Neural cell (in vitro differentiated cells): Measurements from ENCODE around the gene CBLN2. TPM values are rescaled to one million over a fixed set of nuclear protein-coding genes. Genes with fewer than 3 reads are reported as not detected.

Experiments used
- H2AFZ ChIP-seq: fragments of 200-600, 300-800 bp; sonication (generic), shearing (Covaris generic); 2 replicates; pipeline ENCODE4 v1.6.0; 2014; ENCODE audit warnings: low read depth, mild to moderate bottlenecking, antibody characterized with exemption, low read length, moderate library complexity
- H3F3A ChIP-seq: fragments of 200-600 bp; shearing (Covaris generic); 2 replicates; pipeline ENCODE4 v1.6.1; 2016; ENCODE audit warnings: mild to moderate bottlenecking, moderate library complexity, mixed read lengths, antibody characterized with exemption, low read length; ENCODE audit not compliant: insufficient read depth, poor library complexity, severe bottlenecking
- H3K27ac ChIP-seq: fragments of 200-600, 300-800 bp; sonication (generic), shearing (Covaris generic); 2 replicates; pipeline ENCODE4 v1.5.1; 2014; ENCODE audit warnings: mild to moderate bottlenecking, low read length, moderate library complexity
- H3K27me3 ChIP-seq: fragments of 300-800, 200-600 bp; sonication (generic), shearing (Covaris generic); 2 replicates; pipeline ENCODE4 v1.6.0; 2014; ENCODE audit warnings: mild to moderate bottlenecking, low read depth, low read length, moderate library complexity; ENCODE audit not compliant: insufficient read depth
- H3K36me3 ChIP-seq: fragments of 300-800, 200-600 bp; sonication (generic), shearing (Covaris generic); 2 replicates; pipeline ENCODE4 v1.5.1; 2014; ENCODE audit warnings: mild to moderate bottlenecking, antibody characterized with exemption, low read length, moderate library complexity; ENCODE audit not compliant: insufficient read depth
- H3K4me2 ChIP-seq: fragments of 300-800, 200-600 bp; sonication (generic), shearing (Covaris generic); 2 replicates; pipeline ENCODE4 v1.6.0; 2014; ENCODE audit warnings: mild to moderate bottlenecking, low read length
- H3K4me3 ChIP-seq: fragments of 300-800, 200-600 bp; sonication (generic), shearing (Covaris generic); 2 replicates; pipeline ENCODE4 v1.5.1; 2014; ENCODE audit warnings: mild to moderate bottlenecking, low read length, moderate library complexity
- H3K79me2 ChIP-seq: fragments of 200-600 bp; shearing (Covaris generic); replicated peaks from 2 replicates; pipeline ENCODE4 v1.6.0; 2014; ENCODE audit warnings: mild to moderate bottlenecking, low read length, moderate library complexity; ENCODE audit not compliant: insufficient read depth
- H3K9ac ChIP-seq: fragments of 300-800, 200-600 bp; sonication (generic), shearing (Covaris generic); 2 replicates; pipeline ENCODE4 v1.6.1; 2016; ENCODE audit warnings: mild to moderate bottlenecking, low read length, mixed read lengths
- H3K9me2 ChIP-seq: fragments of 200-600 bp; shearing (Covaris generic); 2 replicates; pipeline ENCODE4 v1.6.1; 2016; ENCODE audit warnings: mild to moderate bottlenecking, low read length, mixed read lengths; ENCODE audit not compliant: insufficient read depth
- H3K9me3 ChIP-seq: fragments of 200-600, 300-800 bp; sonication (generic), shearing (Covaris generic); 2 replicates; pipeline ENCODE4 v1.6.1; 2016; ENCODE audit warnings: mild to moderate bottlenecking, mixed run types, low read length, moderate library complexity, mixed read lengths
- H4K20me1 ChIP-seq: fragments of 200-600 bp; shearing (Covaris generic); 2 replicates; pipeline ENCODE4 v1.6.1; 2016; ENCODE audit warnings: mild to moderate bottlenecking, mixed run types; ENCODE audit not compliant: insufficient read depth
- EP300 ChIP-seq: fragments of 450-650 bp; conservative IDR thresholded peaks from 2 replicates; pipeline ENCODE4 v1.6.1; 2014; ENCODE audit warnings: antibody characterized with exemption, mild to moderate bottlenecking, moderate library complexity; ENCODE audit not compliant: poor library complexity, severe bottlenecking
- EZH2 ChIP-seq: fragments of 200-600, 300-800 bp; shearing (Covaris generic), sonication (generic); IDR thresholded peaks from 2 replicates; pipeline ENCODE4 v1.6.1; 2014; ENCODE audit warnings: antibody characterized with exemption, low read length, borderline replicate concordance, mild to moderate bottlenecking; ENCODE audit not compliant: insufficient read depth, poor library complexity, severe bottlenecking
- MXI1 ChIP-seq: fragments of 450-650 bp; conservative IDR thresholded peaks from 2 replicates; pipeline ENCODE4 v1.6.1; 2014; ENCODE audit warnings: antibody characterized with exemption, mild to moderate bottlenecking; ENCODE audit not compliant: poor library complexity, severe bottlenecking
- POLR2AphosphoS5 ChIP-seq: IDR thresholded peaks from 2 replicates; pipeline ENCODE4 v1.6.1; 2012
- RAD21 ChIP-seq: fragments of 450-650 bp; conservative IDR thresholded peaks from 2 replicates; pipeline ENCODE4 v1.6.1; 2014; ENCODE audit warnings: antibody characterized with exemption, mild to moderate bottlenecking, moderate library complexity
- SMC3 ChIP-seq: fragments of 450-650 bp; conservative IDR thresholded peaks from 2 replicates; pipeline ENCODE4 v1.6.1; 2014; ENCODE audit warnings: antibody characterized with exemption, mild to moderate bottlenecking, moderate library complexity; ENCODE audit not compliant: poor library complexity
- TAF1 ChIP-seq: IDR thresholded peaks from 2 replicates; pipeline ENCODE4 v1.6.1; 2012; ENCODE audit warnings: low read depth
- polyA plus RNA-seq: library from polyadenylated mRNA; depleted of rRNA; stranded (reverse); fragments of >200 nt; gene quantifications from 2 replicates; pipeline ENCODE4 v1.2.3, GENCODE V29; 2014
- TF ChIP-seq, protein P1 (sequence below): fragments of 450-650 bp; IDR thresholded peaks from 2 replicates; pipeline ENCODE4 v1.5.1; 2014; ENCODE audit warnings: antibody characterized with exemption, mild to moderate bottlenecking, moderate library complexity; ENCODE audit not compliant: poor library complexity, severe bottlenecking
- TF ChIP-seq, protein P2 (sequence below): IDR thresholded peaks from 2 replicates; pipeline ENCODE4 v1.6.1; 2012; ENCODE audit warnings: borderline replicate concordance

Gene CBLN2
- polyA plus RNA-seq, 1 donor from 2014 or later = 40.1 TPM

DNA sequence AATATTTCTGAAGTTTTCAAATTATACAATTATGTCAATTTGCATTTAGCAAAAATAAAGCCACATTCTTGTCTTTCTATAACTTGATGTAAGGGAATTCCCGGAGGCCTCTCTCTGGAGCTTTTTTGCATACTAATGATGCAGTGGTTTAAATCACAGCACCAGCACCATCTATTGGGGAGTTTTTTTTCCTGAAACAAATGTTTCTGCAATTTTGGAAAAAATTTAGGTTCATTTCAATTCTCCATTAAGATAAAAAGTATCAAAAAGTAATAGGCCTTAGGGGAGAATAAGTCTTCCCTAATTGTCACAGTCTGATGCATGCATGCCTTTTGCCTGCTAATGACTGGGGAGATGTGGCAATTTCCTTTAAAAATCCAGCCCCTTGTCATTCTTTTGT lies 13.5 kb downstream of the CBLN2 start:
- peak; percentile 65 for TF ChIP-seq SMC3
- TF ChIP-seq, protein P1, sequence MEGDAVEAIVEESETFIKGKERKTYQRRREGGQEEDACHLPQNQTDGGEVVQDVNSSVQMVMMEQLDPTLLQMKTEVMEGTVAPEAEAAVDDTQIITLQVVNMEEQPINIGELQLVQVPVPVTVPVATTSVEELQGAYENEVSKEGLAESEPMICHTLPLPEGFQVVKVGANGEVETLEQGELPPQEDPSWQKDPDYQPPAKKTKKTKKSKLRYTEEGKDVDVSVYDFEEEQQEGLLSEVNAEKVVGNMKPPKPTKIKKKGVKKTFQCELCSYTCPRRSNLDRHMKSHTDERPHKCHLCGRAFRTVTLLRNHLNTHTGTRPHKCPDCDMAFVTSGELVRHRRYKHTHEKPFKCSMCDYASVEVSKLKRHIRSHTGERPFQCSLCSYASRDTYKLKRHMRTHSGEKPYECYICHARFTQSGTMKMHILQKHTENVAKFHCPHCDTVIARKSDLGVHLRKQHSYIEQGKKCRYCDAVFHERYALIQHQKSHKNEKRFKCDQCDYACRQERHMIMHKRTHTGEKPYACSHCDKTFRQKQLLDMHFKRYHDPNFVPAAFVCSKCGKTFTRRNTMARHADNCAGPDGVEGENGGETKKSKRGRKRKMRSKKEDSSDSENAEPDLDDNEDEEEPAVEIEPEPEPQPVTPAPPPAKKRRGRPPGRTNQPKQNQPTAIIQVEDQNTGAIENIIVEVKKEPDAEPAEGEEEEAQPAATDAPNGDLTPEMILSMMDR = peak; percentile 65
- TF ChIP-seq EP300 = no peak
- TF ChIP-seq RAD21 = peak; percentile 71
- Histone ChIP-seq H3K4me3 (no peak overlapping the region), H3K9ac (no peak overlapping the region), H2AFZ (no peak overlapping the region), H3K9me2 (no peaks in the 10 kb centered on the region), H3K27ac (no peak overlapping the region), H3F3A (no peaks in the 10 kb centered on the region), H3K79me2 (no peaks in the 10 kb centered on the region), H3K27me3 (no peaks in the 10 kb centered on the region), H4K20me1 (no peaks in the 10 kb centered on the region), H3K36me3 (no peaks in the 10 kb centered on the region), H3K4me2 (no peak overlapping the region), H3K9me3 (no peaks in the 10 kb centered on the region)

DNA sequence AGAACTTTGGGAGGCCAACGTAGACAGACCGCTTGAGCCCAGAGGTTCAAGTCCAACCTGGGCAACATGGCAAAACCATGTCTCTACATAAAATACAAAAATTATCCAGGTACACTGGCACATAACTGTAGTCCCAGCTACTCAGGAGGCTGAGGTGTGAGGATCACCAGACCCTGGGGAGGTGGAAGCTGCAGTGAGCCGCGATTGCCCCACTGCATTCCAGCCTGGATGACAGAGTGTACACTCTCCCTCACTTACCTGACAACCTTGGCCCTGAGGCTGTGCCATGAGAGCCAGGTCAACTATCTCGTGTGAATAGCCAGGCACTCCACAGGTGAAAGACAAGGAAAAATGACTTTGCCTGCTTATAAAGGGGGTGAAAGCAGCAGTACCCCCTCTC lies 39.3 kb downstream of the CBLN2 start:
- no peaks in the 10 kb centered on the region for H3K9me2 ChIP-seq
- no peak overlapping the region for H3K4me2 ChIP-seq
- H3K27ac ChIP-seq = no peak overlapping the region
- H3K79me2 ChIP-seq = no peaks in the 10 kb centered on the region
- no peaks in the 10 kb centered on the region for H3K36me3 ChIP-seq
- no peak overlapping the region for H3K9ac ChIP-seq
- H3K4me3 ChIP-seq = no peak overlapping the region
- H3K9me3 ChIP-seq = no peaks in the 10 kb centered on the region
- TF ChIP-seq, protein P1 = no peak
- TF ChIP-seq, protein P2, sequence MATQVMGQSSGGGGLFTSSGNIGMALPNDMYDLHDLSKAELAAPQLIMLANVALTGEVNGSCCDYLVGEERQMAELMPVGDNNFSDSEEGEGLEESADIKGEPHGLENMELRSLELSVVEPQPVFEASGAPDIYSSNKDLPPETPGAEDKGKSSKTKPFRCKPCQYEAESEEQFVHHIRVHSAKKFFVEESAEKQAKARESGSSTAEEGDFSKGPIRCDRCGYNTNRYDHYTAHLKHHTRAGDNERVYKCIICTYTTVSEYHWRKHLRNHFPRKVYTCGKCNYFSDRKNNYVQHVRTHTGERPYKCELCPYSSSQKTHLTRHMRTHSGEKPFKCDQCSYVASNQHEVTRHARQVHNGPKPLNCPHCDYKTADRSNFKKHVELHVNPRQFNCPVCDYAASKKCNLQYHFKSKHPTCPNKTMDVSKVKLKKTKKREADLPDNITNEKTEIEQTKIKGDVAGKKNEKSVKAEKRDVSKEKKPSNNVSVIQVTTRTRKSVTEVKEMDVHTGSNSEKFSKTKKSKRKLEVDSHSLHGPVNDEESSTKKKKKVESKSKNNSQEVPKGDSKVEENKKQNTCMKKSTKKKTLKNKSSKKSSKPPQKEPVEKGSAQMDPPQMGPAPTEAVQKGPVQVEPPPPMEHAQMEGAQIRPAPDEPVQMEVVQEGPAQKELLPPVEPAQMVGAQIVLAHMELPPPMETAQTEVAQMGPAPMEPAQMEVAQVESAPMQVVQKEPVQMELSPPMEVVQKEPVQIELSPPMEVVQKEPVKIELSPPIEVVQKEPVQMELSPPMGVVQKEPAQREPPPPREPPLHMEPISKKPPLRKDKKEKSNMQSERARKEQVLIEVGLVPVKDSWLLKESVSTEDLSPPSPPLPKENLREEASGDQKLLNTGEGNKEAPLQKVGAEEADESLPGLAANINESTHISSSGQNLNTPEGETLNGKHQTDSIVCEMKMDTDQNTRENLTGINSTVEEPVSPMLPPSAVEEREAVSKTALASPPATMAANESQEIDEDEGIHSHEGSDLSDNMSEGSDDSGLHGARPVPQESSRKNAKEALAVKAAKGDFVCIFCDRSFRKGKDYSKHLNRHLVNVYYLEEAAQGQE = no peak
- TF ChIP-seq EP300 (no peak), RAD21 (no peak), MXI1 (no peak), SMC3 (no peak), TAF1 (no peak), POLR2AphosphoS5 (no peak), EZH2 (no peak)
- H4K20me1 ChIP-seq = no peaks in the 10 kb centered on the region
- H2AFZ ChIP-seq = no peak overlapping the region
- H3K27me3 ChIP-seq = no peaks in the 10 kb centered on the region
- H3F3A ChIP-seq = no peaks in the 10 kb centered on the region
